DOHH2 (cell line): ENCODE data around the gene TM9SF1.

Experiments
- H3F3A ChIP-seq: fragments of 200-600 bp; sonication (generic), shearing (Covaris generic); 2 replicates; pipeline ENCODE4 v1.6.0; 2016; ENCODE audit warnings: antibody characterized with exemption, mild to moderate bottlenecking; ENCODE audit not compliant: control insufficient read depth, insufficient read depth
- H3K27ac ChIP-seq: fragments of 200-600 bp; sonication (generic); 2 replicates; pipeline ENCODE4 v1.5.1; 2014; ENCODE audit warnings: low read depth, mild to moderate bottlenecking, low read length, moderate library complexity
- H3K27me3 ChIP-seq: fragments of 200-600 bp; sonication (generic); 2 replicates; pipeline ENCODE4 v1.6.1; 2014; ENCODE audit warnings: mild to moderate bottlenecking, low read length, mixed read lengths; ENCODE audit not compliant: control insufficient read depth
- H3K36me3 ChIP-seq: fragments of 200-600 bp; sonication (generic); 2 replicates; pipeline ENCODE4 v1.6.1; 2014; ENCODE audit warnings: mild to moderate bottlenecking, low read length, moderate library complexity, mixed read lengths; ENCODE audit not compliant: control insufficient read depth
- H3K4me1 ChIP-seq: fragments of 200-600 bp; sonication (generic); 2 replicates; pipeline ENCODE4 v1.6.1; 2014; ENCODE audit warnings: mild to moderate bottlenecking, low read length, mixed read lengths; ENCODE audit not compliant: control insufficient read depth
- H3K4me2 ChIP-seq: fragments of 200-600 bp; sonication (generic); 2 replicates; pipeline ENCODE4 v1.6.0; 2014; ENCODE audit warnings: mild to moderate bottlenecking, low read length, moderate library complexity
- H3K4me3 ChIP-seq: fragments of 200-600 bp; sonication (generic); 2 replicates; pipeline ENCODE4 v1.5.1; 2014; ENCODE audit warnings: mild to moderate bottlenecking, low read length, mixed read lengths
- H3K79me2 ChIP-seq: fragments of 200-600 bp; sonication (generic); 2 replicates; pipeline ENCODE4 v1.6.1; 2014; ENCODE audit warnings: mild to moderate bottlenecking, low read length, mixed read lengths; ENCODE audit not compliant: control insufficient read depth
- H3K9me2 ChIP-seq: fragments of 200-600 bp; sonication (generic); replicated peaks from 2 replicates; pipeline ENCODE4 v1.6.1; 2014; ENCODE audit warnings: mild to moderate bottlenecking, low read length, mixed read lengths; ENCODE audit not compliant: control insufficient read depth
- H3K9me3 ChIP-seq: fragments of 200-600 bp; sonication (generic); 2 replicates; pipeline ENCODE4 v1.6.1; 2014; ENCODE audit warnings: antibody characterized with exemption, low read length, mixed read lengths; ENCODE audit not compliant: control insufficient read depth, insufficient read depth
- H4K20me1 ChIP-seq: fragments of 200-600 bp; sonication (generic); 2 replicates; pipeline ENCODE4 v1.6.0; 2014; ENCODE audit warnings: low read depth, mild to moderate bottlenecking, antibody characterized with exemption, low read length, moderate library complexity; ENCODE audit not compliant: control insufficient read depth, insufficient read depth
- EZH2phosphoT487 ChIP-seq: fragments of 200-600 bp; sonication (generic); IDR thresholded peaks from 2 replicates; pipeline ENCODE4 v1.6.1; 2017; ENCODE audit warnings: borderline replicate concordance, mild to moderate bottlenecking, antibody characterized with exemption, low read length, moderate library complexity, mixed read lengths
- TF ChIP-seq, protein P1 (sequence below): fragments of 200-600 bp; sonication (generic); IDR thresholded peaks from one replicate; pipeline ENCODE4 v1.5.1; 2014; ENCODE audit warnings: antibody characterized with exemption, mild to moderate bottlenecking, low read depth, low read length; ENCODE audit not compliant: poor library complexity, severe bottlenecking

The TM9SF1 gene, protein sequence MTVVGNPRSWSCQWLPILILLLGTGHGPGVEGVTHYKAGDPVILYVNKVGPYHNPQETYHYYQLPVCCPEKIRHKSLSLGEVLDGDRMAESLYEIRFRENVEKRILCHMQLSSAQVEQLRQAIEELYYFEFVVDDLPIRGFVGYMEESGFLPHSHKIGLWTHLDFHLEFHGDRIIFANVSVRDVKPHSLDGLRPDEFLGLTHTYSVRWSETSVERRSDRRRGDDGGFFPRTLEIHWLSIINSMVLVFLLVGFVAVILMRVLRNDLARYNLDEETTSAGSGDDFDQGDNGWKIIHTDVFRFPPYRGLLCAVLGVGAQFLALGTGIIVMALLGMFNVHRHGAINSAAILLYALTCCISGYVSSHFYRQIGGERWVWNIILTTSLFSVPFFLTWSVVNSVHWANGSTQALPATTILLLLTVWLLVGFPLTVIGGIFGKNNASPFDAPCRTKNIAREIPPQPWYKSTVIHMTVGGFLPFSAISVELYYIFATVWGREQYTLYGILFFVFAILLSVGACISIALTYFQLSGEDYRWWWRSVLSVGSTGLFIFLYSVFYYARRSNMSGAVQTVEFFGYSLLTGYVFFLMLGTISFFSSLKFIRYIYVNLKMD

DNA sequence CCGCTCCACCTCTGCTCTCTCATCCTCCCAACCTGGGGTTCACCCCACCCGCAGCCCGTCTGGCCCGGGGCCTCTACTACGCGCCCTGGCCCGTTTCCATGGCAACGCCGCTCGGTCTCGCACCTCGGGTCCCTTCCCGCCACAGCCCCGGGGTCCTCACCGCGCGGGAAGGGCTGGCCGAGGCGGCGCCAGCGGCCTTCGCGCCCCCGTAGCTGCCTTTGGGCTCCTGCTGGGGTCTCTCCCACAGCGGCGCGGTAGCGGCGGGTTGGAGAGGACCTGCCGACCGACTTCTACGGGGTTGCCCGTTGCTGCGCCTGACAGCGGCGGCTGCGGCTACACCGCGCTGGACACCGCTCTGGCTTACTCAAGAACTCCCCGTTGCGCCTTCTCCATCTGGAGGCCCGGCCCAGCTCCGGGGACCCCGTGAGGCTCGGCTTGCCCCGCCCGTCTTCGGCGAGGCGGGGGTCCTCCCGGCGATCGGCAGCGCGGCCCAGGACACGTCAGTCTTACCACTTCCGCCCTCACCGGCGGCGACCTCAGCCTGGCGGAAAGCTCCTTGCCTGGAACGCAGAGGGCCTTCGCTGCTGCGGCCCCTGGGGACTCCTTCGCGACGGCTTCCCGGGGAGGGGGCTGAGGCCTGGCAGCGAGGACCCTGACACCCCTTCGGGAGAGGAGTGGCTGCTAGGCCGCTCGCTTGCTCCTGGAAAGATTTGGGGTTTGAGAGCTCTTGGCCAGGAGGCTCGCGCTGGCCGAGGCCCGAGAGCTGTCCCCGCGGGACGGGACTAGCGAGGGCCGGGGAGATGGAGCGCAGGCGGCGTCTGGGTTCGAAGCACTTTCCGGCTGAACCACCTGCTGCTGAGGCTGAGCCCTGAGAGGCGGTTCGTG lies at the start of gene TM9SF1:
TM9SF1 (minus strand) TSS at position 256 of the 885 bp plus-strand sequence. CDS start 422 bp downstream, outside the sequence.
- no peaks in the 10 kb centered on the region for H3K9me2 ChIP-seq
- peaks cover 44% of the 10 kb centered on the region for H3K36me3 ChIP-seq
- H3K27me3 ChIP-seq, result no peaks in the 10 kb centered on the region
- peak within 1 kb of the TSS; percentile 78 for H3K4me2 ChIP-seq
- peak within 1 kb of the TSS; percentile 78 for H3K27ac ChIP-seq
- no peaks in the 10 kb centered on the region for H4K20me1 ChIP-seq
- H3K79me2 ChIP-seq, result peaks cover 53% of the 10 kb centered on the region
- peaks cover 29% of the 10 kb centered on the region for H3K4me1 ChIP-seq
- no peak for TF ChIP-seq EZH2phosphoT487
- TF ChIP-seq, protein P1, sequence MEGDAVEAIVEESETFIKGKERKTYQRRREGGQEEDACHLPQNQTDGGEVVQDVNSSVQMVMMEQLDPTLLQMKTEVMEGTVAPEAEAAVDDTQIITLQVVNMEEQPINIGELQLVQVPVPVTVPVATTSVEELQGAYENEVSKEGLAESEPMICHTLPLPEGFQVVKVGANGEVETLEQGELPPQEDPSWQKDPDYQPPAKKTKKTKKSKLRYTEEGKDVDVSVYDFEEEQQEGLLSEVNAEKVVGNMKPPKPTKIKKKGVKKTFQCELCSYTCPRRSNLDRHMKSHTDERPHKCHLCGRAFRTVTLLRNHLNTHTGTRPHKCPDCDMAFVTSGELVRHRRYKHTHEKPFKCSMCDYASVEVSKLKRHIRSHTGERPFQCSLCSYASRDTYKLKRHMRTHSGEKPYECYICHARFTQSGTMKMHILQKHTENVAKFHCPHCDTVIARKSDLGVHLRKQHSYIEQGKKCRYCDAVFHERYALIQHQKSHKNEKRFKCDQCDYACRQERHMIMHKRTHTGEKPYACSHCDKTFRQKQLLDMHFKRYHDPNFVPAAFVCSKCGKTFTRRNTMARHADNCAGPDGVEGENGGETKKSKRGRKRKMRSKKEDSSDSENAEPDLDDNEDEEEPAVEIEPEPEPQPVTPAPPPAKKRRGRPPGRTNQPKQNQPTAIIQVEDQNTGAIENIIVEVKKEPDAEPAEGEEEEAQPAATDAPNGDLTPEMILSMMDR, result no peak
- H3K9me3 ChIP-seq, result no peaks in the 10 kb centered on the region
- peak within 1 kb of the TSS; percentile 87 for H3K4me3 ChIP-seq
- peaks cover 16% of the 10 kb centered on the region for H3F3A ChIP-seq

DNA sequence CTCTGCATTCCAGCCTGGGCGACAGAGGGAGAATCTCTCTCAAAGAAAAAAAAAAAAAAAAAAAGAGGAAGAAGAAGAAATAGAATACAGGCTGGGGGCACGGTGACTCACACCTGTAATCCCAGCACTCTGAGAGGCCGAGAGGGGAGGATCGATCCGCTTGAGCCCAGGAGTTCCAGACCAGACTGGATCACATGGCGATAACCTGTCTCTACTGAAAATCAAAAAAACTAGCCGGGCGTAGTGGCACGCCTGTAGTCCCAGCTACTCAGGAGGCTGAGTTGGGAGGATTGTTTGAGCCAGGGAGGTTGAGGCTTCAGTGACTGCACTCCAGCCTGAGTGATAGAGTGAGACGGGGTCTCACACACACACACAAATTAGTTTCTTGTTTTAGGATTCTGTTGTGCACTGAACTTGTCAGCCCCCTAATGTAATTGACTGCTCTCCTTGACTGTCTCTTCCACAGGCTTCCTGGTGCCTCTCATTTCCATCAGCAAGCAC lies 48.1 kb upstream of the TM9SF1 start:
- Histone ChIP-seq H3K27ac (peak overlapping the region; percentile 86), H3K4me1 (peaks cover 25% of the 10 kb centered on the region), H3F3A (peaks cover 3% of the 10 kb centered on the region), H3K9me2 (no peaks in the 10 kb centered on the region), H3K9me3 (no peaks in the 10 kb centered on the region), H3K27me3 (no peaks in the 10 kb centered on the region), H3K4me2 (peak overlapping the region; percentile 86), H3K4me3 (peak overlapping the region; percentile 88), H3K79me2 (peaks cover 17% of the 10 kb centered on the region), H3K36me3 (peaks cover 29% of the 10 kb centered on the region), H4K20me1 (no peaks in the 10 kb centered on the region)
- no peak for TF ChIP-seq EZH2phosphoT487
- TF ChIP-seq, protein P1, result no peak

DNA sequence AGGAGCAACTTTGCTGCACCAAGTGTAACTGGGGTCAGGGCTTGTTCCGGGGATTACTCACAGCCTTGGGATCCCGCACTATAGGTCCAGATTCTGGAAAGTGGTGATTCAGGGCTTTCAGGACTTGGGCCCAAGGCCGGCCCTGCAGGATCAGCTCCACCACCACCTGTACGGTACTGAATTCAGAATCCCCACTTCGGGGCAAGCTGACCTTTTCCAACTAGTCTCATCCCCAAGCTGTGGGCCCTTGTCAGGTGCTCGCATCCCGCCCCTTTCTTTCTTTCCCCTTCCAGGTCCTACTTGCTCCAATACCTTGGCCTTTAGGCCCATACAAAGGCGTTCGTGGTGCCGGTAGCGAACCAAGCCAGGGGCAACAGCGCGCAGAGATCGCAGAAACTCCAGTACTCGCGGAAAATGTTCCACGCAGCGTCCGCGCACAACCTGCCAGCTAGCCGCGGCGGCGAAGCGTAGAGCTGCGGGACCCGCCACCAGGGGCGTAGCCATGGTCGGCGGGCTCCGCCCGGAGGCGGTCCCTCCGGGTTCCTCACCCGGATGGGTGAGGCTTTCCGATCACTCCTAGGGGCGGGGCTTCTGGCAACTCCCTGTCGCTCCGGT lies 46.7 kb upstream of the TM9SF1 start:
- H3K4me1 ChIP-seq, result peaks cover 25% of the 10 kb centered on the region
- peak overlapping the region; percentile 86 for H3K27ac ChIP-seq

More for the DNA sequence above, 46.7 kb upstream of the TM9SF1 start:
- Histone ChIP-seq H3K9me3 (no peaks in the 10 kb centered on the region), H4K20me1 (no peaks in the 10 kb centered on the region), H3K9me2 (no peaks in the 10 kb centered on the region), H3K4me3 (peak overlapping the region; percentile 88), H3K79me2 (peaks cover 17% of the 10 kb centered on the region), H3K4me2 (peak overlapping the region; percentile 86), H3F3A (peaks cover 3% of the 10 kb centered on the region), H3K27me3 (no peaks in the 10 kb centered on the region), H3K36me3 (peaks cover 44% of the 10 kb centered on the region)
- TF ChIP-seq EZH2phosphoT487, result no peak
- TF ChIP-seq, protein P1, result no peak
